Stomach (tissue), 9 donors: ENCODE data around the gene USP11. TPM values are rescaled to one million over a fixed set of nuclear protein-coding genes. Genes with fewer than 3 reads are reported as not detected.

Experiments used
- DNase-seq, 2 donors: peaks; one replicate each; pipeline versions ENCODE4 v3.0.0 to v3.0.0-alpha.2; 2013 to 2019
- H3K27ac ChIP-seq, 5 donors: fragments of 200-600 bp in 4 of 5; sonication (generic) in 4 of 5; one replicate each; pipeline ENCODE4 v1.5.1; 2013 to 2019; ENCODE audit warnings: mild to moderate bottlenecking in 1 of 5, moderate library complexity in 1 of 5
- H3K27me3 ChIP-seq, 3 donors: fragments of 200-600 bp; sonication (generic); one replicate each; pipeline ENCODE4 v1.5.1; 2017 to 2019; ENCODE audit warnings: mixed run types in 1 of 3
- H3K36me3 ChIP-seq, 4 donors: fragments of 200-600 bp; sonication (generic); 1 replicate in 3 of 4; 2 replicates in 1 of 4; pipeline ENCODE4 v1.5.1; 2016 to 2019
- H3K4me1 ChIP-seq, 4 donors: fragments of 200-600 bp; sonication (generic); one replicate each; pipeline ENCODE4 v1.5.1; 2016 to 2019
- H3K4me3 ChIP-seq, 4 donors: fragments of 200-600 bp; sonication (generic) in 3 of 4; one replicate each; pipeline ENCODE4 v1.5.1; 2016 to 2019; ENCODE audit warnings: mild to moderate bottlenecking in 1 of 4
- H3K9me3 ChIP-seq, 4 donors: fragments of 200-600 bp; sonication (generic); one replicate each; pipeline ENCODE4 v1.5.1; 2016 to 2019
- CTCF ChIP-seq, 7 experiments: fragments of 450-650 bp in 4 of 7; fragments of 200-600 bp in 3 of 7; sonication (generic) in 3 of 7; IDR thresholded peaks; one replicate each; pipeline ENCODE4 v1.5.1; 2016 to 2019; ENCODE audit warnings: antibody characterized with exemption in 7 of 7, control low read depth in 2 of 7, mild to moderate bottlenecking in 1 of 7
- EP300 ChIP-seq: sonication (generic); formaldehyde crosslinking; IDR thresholded peaks from one replicate; pipeline ENCODE4 v1.6.1; 2017; ENCODE audit warnings: antibody characterized with exemption
- POLR2A ChIP-seq, 4 donors: fragments of 450-650 bp; IDR thresholded peaks; one replicate each; pipeline ENCODE4 v1.6.1; 2016; ENCODE audit warnings: antibody characterized with exemption in 4 of 4, control low read depth in 2 of 4, mild to moderate bottlenecking in 1 of 4, moderate library complexity in 1 of 4
- POLR2AphosphoS5 ChIP-seq, 3 donors: sonication (generic); formaldehyde crosslinking; IDR thresholded peaks; one replicate each; pipeline ENCODE4 v1.6.1; 2016; ENCODE audit warnings: antibody characterized with exemption in 3 of 3
- WGBS, 5 donors: extraction: QIAGEN DNeasy Blood & Tissue Kit in 3 of 5; methylation state at CpG; one replicate each; pipeline versions ENCODE4 v1.1.5 to v1.1.7; 2013 to 2018; 5-methylcytosine and 5-hydroxymethylcytosine counted together
- intact Hi-C: fragments of 100-400 bp; cut with DNase I; formaldehyde crosslinking; loops from one replicate; pipeline ENCODE4 v1.15.1; 2023; ENCODE audit warnings: low total_unique reads
- polyA plus RNA-seq, 3 donors: library from polyadenylated mRNA; stranded (reverse); fragments of 200-250 nt; gene quantifications; one replicate each; pipeline ENCODE4 v1.2.3, GENCODE V29; 2013
- total RNA-seq, 5 donors: library from RNA; depleted of rRNA; stranded (reverse); fragments of >200 nt; gene quantifications; one replicate each; pipeline versions ENCODE4 v1.1.0 to v1.2.3, GENCODE V29; 2014 to 2016
- donor health status: healthy with polysubstance abuse.
- donor health status: Bipolar disorder and iron deficiency.
- donor health status: healthy.

USP11 gene
- total and polyA plus RNA-seq, 8 donors: 6.4 to 52.3 (median 17.5) TPM

- Histone ChIP-seq H3K4me3 (peak overlapping the region in 3 of 4 donors; percentile 53 to 61 (median 55)), H3K36me3 (peaks cover 0 to 9% (median 4%) of the 10 kb centered on the region in 4 donors), H3K4me1 (peaks cover 17 to 55% (median 51%) of the 10 kb centered on the region in 4 donors), H3K27ac (peak overlapping the region in 1 of 5 donors; percentile 67), H3K9me3 (no peaks in the 10 kb centered on the region), H3K27me3 (peaks cover 0 to 19% (median 0%) of the 10 kb centered on the region in 3 donors)
- no peak for DNase-seq
- intact Hi-C loops: loop anchor here (10.0 kb wide), 2 partner anchors 193 to 333 kb away; no protein-coding TSS in a partner anchor
- 38 to 60% (median 49%) methylated on average over 16 of the region's 16 CpGs for WGBS, 5 donors
- no peak for TF ChIP-seq EP300
- TF ChIP-seq POLR2AphosphoS5 (IDR thresholded peaks at IDR 0.05): no peak
- TF ChIP-seq POLR2A (IDR thresholded peaks at IDR 0.05): no peak
- no peak for TF ChIP-seq CTCF (IDR thresholded peaks at IDR 0.05)
Observed at GRCh38 chrX:47191806-47192401, 40.9 kb upstream of the USP11 start.

GRCh38 chrX:47193475-47194193, 39.2 kb upstream of the USP11 start, which contains the start of gene UBA1:
Gene UBA1, plus strand, starts transcription at chrX:47193829. Its CDS starts 4,974 bp downstream, at chrX:47198803.
- H3K9me3 ChIP-seq: no peaks in the 10 kb centered on the region
- peak in 1 of 4 donors; percentile 49 for TF ChIP-seq POLR2A (IDR thresholded peaks at IDR 0.05)
- TF ChIP-seq POLR2AphosphoS5 (IDR thresholded peaks at IDR 0.05): peak; percentile 75 to 86 (median 78)
- no peak for TF ChIP-seq EP300
- TF ChIP-seq CTCF (IDR thresholded peaks at IDR 0.05): peak in 5 of 7 experiments; percentile 58 to 99 (median 70)
- H3K27me3 ChIP-seq: peaks cover 0 to 12% (median 0%) of the 10 kb centered on the region in 3 donors
- intact Hi-C loops: loop anchor here (10.0 kb wide), 2 partner anchors 191 to 331 kb away; no protein-coding TSS in a partner anchor
- DNase-seq: peak; percentile 98 to 99
- WGBS, 5 donors: 0 to 1% (median 0%) methylated on average over 25 to 50 of the region's 50 CpGs
- H3K27ac ChIP-seq: peak within 1 kb of the TSS; percentile 95 to 98 (median 96)
- H3K4me1 ChIP-seq: peaks cover 20 to 72% (median 65%) of the 10 kb centered on the region in 4 donors
- H3K4me3 ChIP-seq: peak within 1 kb of the TSS; percentile 51 to 73 (median 68)
- peaks cover 0 to 10% (median 8%) of the 10 kb centered on the region in 4 donors for H3K36me3 ChIP-seq

- no peaks in the 10 kb centered on the region for H3K9me3 ChIP-seq
- intact Hi-C loops: loop anchor here (10.0 kb wide), 2 partner anchors 191 to 331 kb away; no protein-coding TSS in a partner anchor
- 1 to 22% (median 6%) methylated on average over 12 to 14 of the region's 14 CpGs for WGBS, 5 donors
- peak overlapping the region; percentile 95 to 98 (median 96) for H3K27ac ChIP-seq
- peaks cover 4 to 16% (median 14%) of the 10 kb centered on the region in 4 donors for H3K36me3 ChIP-seq
- peaks cover 20 to 74% (median 65%) of the 10 kb centered on the region in 4 donors for H3K4me1 ChIP-seq
- TF ChIP-seq CTCF (IDR thresholded peaks at IDR 0.05): no peak
- no peak for TF ChIP-seq POLR2A (IDR thresholded peaks at IDR 0.05)
- TF ChIP-seq EP300: no peak
- no peak for TF ChIP-seq POLR2AphosphoS5 (IDR thresholded peaks at IDR 0.05)
- no peak for DNase-seq
- peak overlapping the region; percentile 51 to 73 (median 68) for H3K4me3 ChIP-seq
- peaks cover 0 to 12% (median 0%) of the 10 kb centered on the region in 3 donors for H3K27me3 ChIP-seq
Observed at GRCh38 chrX:47194194-47194787, 38.5 kb upstream of the USP11 start.

GRCh38 chrX:47196098-47196497, 36.7 kb upstream of the USP11 start:
- DNase-seq: no peak
- Histone ChIP-seq H3K36me3 (peaks cover 23 to 34% (median 32%) of the 10 kb centered on the region in 4 donors), H3K4me3 (peak overlapping the region in 2 of 4 donors; percentile 51 to 71), H3K9me3 (no peaks in the 10 kb centered on the region), H3K27ac (peak overlapping the region in 2 of 5 donors; percentile 1 to 11), H3K4me1 (peaks cover 20 to 64% (median 60%) of the 10 kb centered on the region in 4 donors), H3K27me3 (peaks cover 0 to 4% (median 0%) of the 10 kb centered on the region in 3 donors)
- intact Hi-C loops: loop anchor here (10.0 kb wide), 2 partner anchors 189 to 329 kb away; no protein-coding TSS in a partner anchor
- no peak for TF ChIP-seq POLR2A (IDR thresholded peaks at IDR 0.05)
- WGBS, 5 donors: 32 to 60% (median 46%) methylated on average over 3 of the region's 3 CpGs
